GM18511 (cell line): ENCODE measurements around the gene OR52K1.

Source experiments
- ATAC-seq: cut with Tn5 transposase; IDR thresholded peaks from one replicate; pipeline ENCODE4 v1.9.1; 2021; ENCODE audit warnings: mild to moderate bottlenecking, moderate library complexity; ENCODE audit not compliant: unreplicated experiment

Gene OR52K1

GRCh38 chr11:4482445-4482844 lies at the start of gene OR52K1:
OR52K1 (plus strand) TSS chr11:4482646; CDS start chr11:4488901, 6,255 bp downstream.
- no peak for ATAC-seq

GRCh38 chr11:4433856-4434255 lies 48.6 kb upstream of the OR52K1 start:
- no peak for ATAC-seq

GRCh38 chr11:4436411-4436810 lies 46.0 kb upstream of the OR52K1 start:
- no peak for ATAC-seq

GRCh38 chr11:4441515-4441914 lies 40.9 kb upstream of the OR52K1 start:
- no peak for ATAC-seq

- ATAC-seq: no peak
Measured at GRCh38 chr11:4443232-4443891, 39.1 kb upstream of the OR52K1 start.

- no peak for ATAC-seq
Measured at GRCh38 chr11:4448995-4449394, 33.5 kb upstream of the OR52K1 start, which contains the start of gene OR52K2. OR52K2 (plus strand) TSS chr11:4449295; CDS start chr11:4449340, 45 bp downstream.

GRCh38 chr11:4453118-4453517 lies 29.3 kb upstream of the OR52K1 start:
- no peak for ATAC-seq

GRCh38 chr11:4454021-4454420 lies 28.4 kb upstream of the OR52K1 start:
- ATAC-seq: no peak

- no peak for ATAC-seq
Measured at GRCh38 chr11:4455419-4455818, 27.0 kb upstream of the OR52K1 start.

GRCh38 chr11:4459500-4459899 lies 22.9 kb upstream of the OR52K1 start:
- peak; percentile 82 for ATAC-seq

GRCh38 chr11:4460151-4460550 lies 22.3 kb upstream of the OR52K1 start:
- no peak for ATAC-seq

GRCh38 chr11:4464216-4465159 lies 18.0 kb upstream of the OR52K1 start:
- no peak for ATAC-seq

GRCh38 chr11:4465407-4465806 lies 17.0 kb upstream of the OR52K1 start:
- ATAC-seq: no peak

- ATAC-seq: no peak
Measured at GRCh38 chr11:4466131-4466870, 16.1 kb upstream of the OR52K1 start.

- ATAC-seq: peak; percentile 76
Measured at GRCh38 chr11:4466871-4467442, 15.5 kb upstream of the OR52K1 start.

GRCh38 chr11:4467811-4468606 lies 14.4 kb upstream of the OR52K1 start:
- no peak for ATAC-seq

- no peak for ATAC-seq
Measured at GRCh38 chr11:4479644-4480043, 2.8 kb upstream of the OR52K1 start.

- no peak for ATAC-seq
Measured at GRCh38 chr11:4480577-4481239, 1.7 kb upstream of the OR52K1 start.

- no peak for ATAC-seq
Measured at GRCh38 chr11:4481240-4481582, 1.2 kb upstream of the OR52K1 start.

GRCh38 chr11:4484310-4484709 lies 1.9 kb downstream of the OR52K1 start:
- ATAC-seq: no peak
